Measurements from ENCODE around the gene CTXND2. TPM values are rescaled to one million over a fixed set of nuclear protein-coding genes. Genes with fewer than 3 reads are reported as not detected.
"Not testable (repeated sequence)": the region's sequence is repeated elsewhere in the genome, so short reads cannot be mapped to it uniquely, and the experiment has no call there.

CTXND2 gene
- total RNA-seq, 1 donor from 2014 or later, result not detected

GRCh38 chr1:150927624-150928023, 40.7 kb downstream of the CTXND2 start:
- H3K27ac Mint-ChIP-seq (ENCODE audit: unreplicated experiment), result peak overlapping the region; percentile 62
- peak overlapping the region; percentile 68 for H3K4me3 Mint-ChIP-seq (ENCODE audit: unreplicated experiment)
- H3K4me1 Mint-ChIP-seq (ENCODE audit: unreplicated experiment), result peaks cover 13% of the 10 kb centered on the region
- H3K36me3 Mint-ChIP-seq (ENCODE audit: low read depth, unreplicated experiment), result peaks cover 44% of the 10 kb centered on the region
- peaks cover 3% of the 10 kb centered on the region for H3K27me3 Mint-ChIP-seq (ENCODE audit: unreplicated experiment)
- DNase-seq (ENCODE audit: low spot score), result no peak
- TF ChIP-seq, protein P1, sequence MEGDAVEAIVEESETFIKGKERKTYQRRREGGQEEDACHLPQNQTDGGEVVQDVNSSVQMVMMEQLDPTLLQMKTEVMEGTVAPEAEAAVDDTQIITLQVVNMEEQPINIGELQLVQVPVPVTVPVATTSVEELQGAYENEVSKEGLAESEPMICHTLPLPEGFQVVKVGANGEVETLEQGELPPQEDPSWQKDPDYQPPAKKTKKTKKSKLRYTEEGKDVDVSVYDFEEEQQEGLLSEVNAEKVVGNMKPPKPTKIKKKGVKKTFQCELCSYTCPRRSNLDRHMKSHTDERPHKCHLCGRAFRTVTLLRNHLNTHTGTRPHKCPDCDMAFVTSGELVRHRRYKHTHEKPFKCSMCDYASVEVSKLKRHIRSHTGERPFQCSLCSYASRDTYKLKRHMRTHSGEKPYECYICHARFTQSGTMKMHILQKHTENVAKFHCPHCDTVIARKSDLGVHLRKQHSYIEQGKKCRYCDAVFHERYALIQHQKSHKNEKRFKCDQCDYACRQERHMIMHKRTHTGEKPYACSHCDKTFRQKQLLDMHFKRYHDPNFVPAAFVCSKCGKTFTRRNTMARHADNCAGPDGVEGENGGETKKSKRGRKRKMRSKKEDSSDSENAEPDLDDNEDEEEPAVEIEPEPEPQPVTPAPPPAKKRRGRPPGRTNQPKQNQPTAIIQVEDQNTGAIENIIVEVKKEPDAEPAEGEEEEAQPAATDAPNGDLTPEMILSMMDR (IDR thresholded peaks at IDR 0.05; ENCODE audit: unreplicated experiment), result no peak
- H3K9me3 Mint-ChIP-seq (ENCODE audit: unreplicated experiment), result no peaks in the 10 kb centered on the region

- peak overlapping the region; percentile 59 for H3K27ac Mint-ChIP-seq (ENCODE audit: unreplicated experiment)
- no peak for DNase-seq (ENCODE audit: low spot score)
- peaks cover 3% of the 10 kb centered on the region for H3K27me3 Mint-ChIP-seq (ENCODE audit: unreplicated experiment)
- TF ChIP-seq, protein P1 (IDR thresholded peaks at IDR 0.05; ENCODE audit: unreplicated experiment), result no peak
- H3K36me3 Mint-ChIP-seq (ENCODE audit: low read depth, unreplicated experiment), result peaks cover 46% of the 10 kb centered on the region
- no peaks in the 10 kb centered on the region for H3K9me3 Mint-ChIP-seq (ENCODE audit: unreplicated experiment)
- peak overlapping the region; percentile 78 for H3K4me3 Mint-ChIP-seq (ENCODE audit: unreplicated experiment)
- peaks cover 12% of the 10 kb centered on the region for H3K4me1 Mint-ChIP-seq (ENCODE audit: unreplicated experiment)
Measured at GRCh38 chr1:150928286-150928685, 41.4 kb downstream of the CTXND2 start.

GRCh38 chr1:150928775-150929174, 41.8 kb downstream of the CTXND2 start:
- Mint-ChIP-seq H3K36me3 (ENCODE audit: low read depth, unreplicated experiment) (peaks cover 46% of the 10 kb centered on the region), H3K4me1 (ENCODE audit: unreplicated experiment) (peaks cover 12% of the 10 kb centered on the region)
- not testable (repeated sequence) for H3K27me3 Mint-ChIP-seq (ENCODE audit: unreplicated experiment); H3K27ac Mint-ChIP-seq (ENCODE audit: unreplicated experiment); H3K4me3 Mint-ChIP-seq (ENCODE audit: unreplicated experiment); DNase-seq (ENCODE audit: low spot score); H3K9me3 Mint-ChIP-seq (ENCODE audit: unreplicated experiment)

GRCh38 chr1:150931773-150932172, 44.8 kb downstream of the CTXND2 start:
- no peaks in the 10 kb centered on the region for H3K9me3 Mint-ChIP-seq (ENCODE audit: unreplicated experiment)
- no peak overlapping the region for H3K27ac Mint-ChIP-seq (ENCODE audit: unreplicated experiment)
- DNase-seq (ENCODE audit: low spot score), result no peak
- TF ChIP-seq, protein P1 (IDR thresholded peaks at IDR 0.05; ENCODE audit: unreplicated experiment), result no peak
- H3K4me1 Mint-ChIP-seq (ENCODE audit: unreplicated experiment), result peaks cover 8% of the 10 kb centered on the region
- peak overlapping the region; percentile 69 for H3K4me3 Mint-ChIP-seq (ENCODE audit: unreplicated experiment)
- peaks cover 50% of the 10 kb centered on the region for H3K36me3 Mint-ChIP-seq (ENCODE audit: low read depth, unreplicated experiment)
- peaks cover 3% of the 10 kb centered on the region for H3K27me3 Mint-ChIP-seq (ENCODE audit: unreplicated experiment)

GRCh38 chr1:150944856-150945255, 57.9 kb downstream of the CTXND2 start:
- Mint-ChIP-seq H3K27ac (ENCODE audit: unreplicated experiment) (peak overlapping the region; percentile 48), H3K27me3 (ENCODE audit: unreplicated experiment) (peaks cover 2% of the 10 kb centered on the region), H3K4me3 (ENCODE audit: unreplicated experiment) (peak overlapping the region; percentile 33), H3K9me3 (ENCODE audit: unreplicated experiment) (no peaks in the 10 kb centered on the region), H3K36me3 (ENCODE audit: low read depth, unreplicated experiment) (peaks cover 52% of the 10 kb centered on the region), H3K4me1 (ENCODE audit: unreplicated experiment) (no peaks in the 10 kb centered on the region)
- TF ChIP-seq, protein P1 (IDR thresholded peaks at IDR 0.05; ENCODE audit: unreplicated experiment), result no peak
- DNase-seq (ENCODE audit: low spot score), result no peak

Data from endothelial cell (in vitro differentiated cells).